H1 (cell line): ENCODE results near the gene WDR45B. TPM values are rescaled to one million over a fixed set of nuclear protein-coding genes. Genes with fewer than 3 reads are reported as not detected.
A peak's percentile ranks its signal among the peaks of the same experiment; 100 is the strongest.

Experiments
- CTCF ChIA-PET: fragments of 300-600 bp; sonication (Branson Sonifier 250); formaldehyde crosslinking; loops from one replicate; lab custom pipeline; 2021; ENCODE audit not compliant: partially characterized antibody; lab: Charles Lee
- POLR2A ChIA-PET: fragments of 300-600 bp; sonication (Branson Sonifier 250); formaldehyde crosslinking; loops from one replicate; lab custom pipeline; 2021; ENCODE audit warnings: inconsistent platforms; ENCODE audit not compliant: partially characterized antibody; lab: Charles Lee
- DNase-seq, 2 experiments: peaks; one replicate each; pipeline versions ENCODE4 v3.0.0 to v3.0.0-alpha.2; 2010 to 2022; ENCODE audit warnings: low spot score in 2 of 2, low read depth in 1 of 2, mixed read lengths in 1 of 2
- FAIRE-seq: peaks from 2 replicates; lab custom pipeline; 2011; peaks lifted over from hg19 to GRCh38; lab: Jason Lieb, UNC
- H2AFZ ChIP-seq: 2 replicates; pipeline ENCODE4 v1.8.1; 2012; ENCODE audit warnings: low read length, inconsistent platforms
- H2AK5ac ChIP-seq: 2 replicates; pipeline ENCODE4 v1.6.1; 2013; ENCODE audit warnings: low read depth, low read length
- H2BK120ac ChIP-seq: replicated peaks from 2 replicates; pipeline ENCODE3; 2013; ENCODE audit warnings: low read depth, low read length, inconsistent platforms
- H2BK12ac ChIP-seq: 2 replicates; pipeline ENCODE4 v1.6.1; 2013; ENCODE audit warnings: low read depth, low read length
- H2BK15ac ChIP-seq: 2 replicates; pipeline ENCODE4 v1.6.1; 2013; ENCODE audit warnings: low read length
- H2BK20ac ChIP-seq: 2 replicates; pipeline ENCODE4 v1.6.1; 2013; ENCODE audit warnings: low read length
- H2BK5ac ChIP-seq: 2 replicates; pipeline ENCODE4 v1.6.1; 2013; ENCODE audit warnings: low read depth, low read length
- H3K14ac ChIP-seq: 2 replicates; pipeline ENCODE4 v1.6.1; 2013; ENCODE audit warnings: inconsistent platforms; ENCODE audit not compliant: insufficient read length
- H3K18ac ChIP-seq: 2 replicates; pipeline ENCODE4 v1.6.1; 2013; ENCODE audit warnings: low read length; ENCODE audit errors: extremely low read depth
- H3K23ac ChIP-seq: 2 replicates; pipeline ENCODE4 v1.6.1; 2013; ENCODE audit warnings: inconsistent platforms; ENCODE audit not compliant: insufficient read length
- H3K23me2 ChIP-seq: 2 replicates; pipeline ENCODE4 v1.6.1; 2013; ENCODE audit warnings: low read depth, low read length
- H3K27ac ChIP-seq: 2 replicates; pipeline ENCODE4 v1.6.1; 2011; ENCODE audit warnings: low read depth, low read length, inconsistent platforms
- H3K27me3 ChIP-seq, 4 experiments: replicated peaks in 1 of 4; 1 replicate in 1 of 4; 2 replicates in 3 of 4; pipeline versions ENCODE4 v1.6.1 to v1.8.1; 2011 to 2013; ENCODE audit warnings: low read length in 3 of 4, mild to moderate bottlenecking in 3 of 4, inconsistent platforms in 2 of 4, mixed read lengths in 2 of 4, moderate library complexity in 1 of 4; ENCODE audit not compliant: control insufficient read depth in 3 of 4, insufficient read depth in 3 of 4; ENCODE audit errors: extremely low read depth in 1 of 4
- H3K36me3 ChIP-seq, 4 experiments: 2 replicates each; pipeline versions ENCODE4 v1.6.1 to v1.8.1; 2011 to 2013; ENCODE audit warnings: mild to moderate bottlenecking in 4 of 4, low read length in 3 of 4, moderate library complexity in 2 of 4, control low read depth in 1 of 4, inconsistent platforms in 1 of 4; ENCODE audit not compliant: insufficient read depth in 4 of 4, control insufficient read depth in 2 of 4
- H3K4ac ChIP-seq: replicated peaks from 2 replicates; pipeline ENCODE3; 2013; ENCODE audit warnings: low read length, low read depth, mixed read lengths, inconsistent platforms; ENCODE audit not compliant: insufficient read length
- H3K4me1 ChIP-seq, 4 experiments: replicated peaks in 1 of 4; 1 replicate in 1 of 4; 2 replicates in 3 of 4; pipeline versions ENCODE4 v1.6.1 to v1.8.1; 2011 to 2013; ENCODE audit warnings: low read length in 3 of 4, inconsistent platforms in 2 of 4, mixed read lengths in 1 of 4; ENCODE audit not compliant: insufficient read depth in 4 of 4, control insufficient read depth in 3 of 4
- H3K4me2 ChIP-seq, 2 experiments: 2 replicates each; pipeline versions ENCODE4 v1.6.1 to v1.8.1; 2011 to 2013; ENCODE audit warnings: low read depth in 2 of 2, low read length in 2 of 2, control low read depth in 1 of 2, inconsistent platforms in 1 of 2, mild to moderate bottlenecking in 1 of 2; ENCODE audit not compliant: insufficient read depth in 1 of 2
- H3K4me3 ChIP-seq, 4 experiments: fragments of 200-600, 300-600 bp in 1 of 4; sonication (generic), shearing (Covaris generic), sonication (Bioruptor Twin) in 1 of 4; 2 replicates each; pipeline versions ENCODE4 v1.5.1 to v1.8.1; 2011 to 2016; ENCODE audit warnings: low read length in 4 of 4, low read depth in 3 of 4, control low read depth in 2 of 4, inconsistent platforms in 2 of 4, mild to moderate bottlenecking in 2 of 4, mixed read lengths in 1 of 4, moderate library complexity in 1 of 4; ENCODE audit not compliant: insufficient read depth in 2 of 4; ENCODE audit errors: extremely low read depth in 1 of 4
- H3K56ac ChIP-seq: replicated peaks from 2 replicates; pipeline ENCODE3; 2013; ENCODE audit warnings: low read depth, mild to moderate bottlenecking, mixed read lengths, low read length, inconsistent platforms; ENCODE audit not compliant: insufficient read length
- H3K79me1 ChIP-seq: 2 replicates; pipeline ENCODE4 v1.6.1; 2013; ENCODE audit warnings: low read depth, low read length, control low read depth
- H3K79me2 ChIP-seq, 2 experiments: 2 replicates each; pipeline versions ENCODE4 v1.6.1 to v1.8.1; 2012 to 2013; ENCODE audit warnings: low read length in 2 of 2, mild to moderate bottlenecking in 2 of 2, inconsistent platforms in 1 of 2; ENCODE audit not compliant: insufficient read depth in 2 of 2, control insufficient read depth in 1 of 2
- H3K9ac ChIP-seq, 4 experiments: replicated peaks in 1 of 4; 1 replicate in 1 of 4; 2 replicates in 3 of 4; pipeline versions ENCODE4 v1.6.1 to v1.8.1; 2011 to 2013; ENCODE audit warnings: low read depth in 3 of 4, low read length in 3 of 4, control low read depth in 2 of 4, mild to moderate bottlenecking in 2 of 4, moderate library complexity in 2 of 4, inconsistent platforms in 1 of 4; ENCODE audit errors: extremely low read depth in 1 of 4
- H3K9me3 ChIP-seq, 2 experiments: 2 replicates each; pipeline versions ENCODE4 v1.6.1 to v1.8.1; 2012 to 2013; ENCODE audit warnings: mild to moderate bottlenecking in 2 of 2, moderate library complexity in 2 of 2, control low read depth in 1 of 2, inconsistent platforms in 1 of 2, low read depth in 1 of 2, low read length in 1 of 2, mixed read lengths in 1 of 2; ENCODE audit not compliant: insufficient read depth in 2 of 2
- H4K20me1 ChIP-seq, 2 experiments: replicated peaks in 1 of 2; 2 replicates each; pipeline versions ENCODE3 to v1.8.1; 2011 to 2013; ENCODE audit warnings: inconsistent platforms in 2 of 2, low read length in 2 of 2, mild to moderate bottlenecking in 1 of 2; ENCODE audit not compliant: insufficient read depth in 2 of 2, control insufficient read depth in 1 of 2
- H4K5ac ChIP-seq: 2 replicates; pipeline ENCODE4 v1.6.1; 2013; ENCODE audit warnings: low read length, low read depth, mixed read lengths, inconsistent platforms; ENCODE audit not compliant: insufficient read length
- H4K8ac ChIP-seq: 2 replicates; pipeline ENCODE4 v1.8.0; 2013; ENCODE audit warnings: mild to moderate bottlenecking, moderate library complexity, low read length, inconsistent platforms; ENCODE audit not compliant: insufficient read depth; ENCODE audit errors: extremely low read depth
- H4K91ac ChIP-seq: replicated peaks from 2 replicates; pipeline ENCODE3; 2013; ENCODE audit warnings: low read length, mixed read lengths, inconsistent platforms; ENCODE audit not compliant: insufficient read length
- POU5F1 ChIP-seq: IDR thresholded peaks from 2 replicates; pipeline ENCODE4 v1.6.1; 2011; ENCODE audit warnings: low read depth, mild to moderate bottlenecking, low read length, moderate library complexity
- RAD21 ChIP-seq, 2 experiments: IDR thresholded peaks in 1 of 2; conservative IDR thresholded peaks in 1 of 2; 2 replicates each; pipeline ENCODE4 v1.6.1; 2011; ENCODE audit warnings: low read depth in 2 of 2, low read length in 2 of 2, improper control_type of control experiment in 1 of 2, inconsistent platforms in 1 of 2, mild to moderate bottlenecking in 1 of 2, moderate library complexity in 1 of 2
- WGBS, 2 experiments: shearing (Covaris generic) in 1 of 2; methylation state at CpG; one replicate each; pipeline versions ENCODE4 v1.1.6 to v1.1.7; 2013 to 2015; ENCODE audit warnings: low lambda C conversion rate in 2 of 2, mixed read lengths in 2 of 2, inconsistent platforms in 1 of 2, low coverage in 1 of 2, missing lambda C conversion rate in 1 of 2; ENCODE audit not compliant: insufficient replicate concordance in 2 of 2, insufficient coverage in 1 of 2, insufficient read length in 1 of 2; ENCODE audit errors: extremely low coverage in 1 of 2, missing lambda C conversion rate in 1 of 2; 5-methylcytosine and 5-hydroxymethylcytosine counted together
- polyA plus RNA-seq, 7 experiments: library from polyadenylated mRNA; depleted of rRNA in 3 of 7; stranded (reverse) in 5 of 7; unstranded in 2 of 7; fragments of >200 nt in 5 of 7; fragments of 200-250 nt in 2 of 7; gene quantifications; 1 replicate in 5 of 7; 2 replicates in 1 of 7; 4 replicates in 1 of 7; pipeline versions ENCODE4 v1.2.1 to v1.2.3, GENCODE V29; 2011 to 2013; ENCODE audit warnings: missing spikeins in 2 of 7, mixed read lengths in 2 of 7
- total RNA-seq: library from RNA; stranded (reverse); fragmentation: NEBNext Ultra II Directional; extraction: Animal tissue kit (Norgen Biotek cat#: 25700); gene quantifications from 2 replicates; pipeline ENCODE4 v1.2.1, GENCODE V29; 2021
- TF ChIP-seq, protein P1 (sequence below), 3 experiments: IDR thresholded peaks; 1 replicate in 2 of 3; 2 replicates in 1 of 3; pipeline versions ENCODE4 v1.5.1 to v1.6.1; 2011; ENCODE audit warnings: low read length in 3 of 3, mild to moderate bottlenecking in 3 of 3, inconsistent platforms in 2 of 3, low read depth in 1 of 3, moderate library complexity in 1 of 3; ENCODE audit not compliant: insufficient read depth in 1 of 3; ENCODE audit errors: control extremely low read depth in 1 of 3

Gene WDR45B
- total and polyA plus RNA-seq, 2 of the 8 experiments (the other 6 are each of a cell fraction or from before 2014, with no cell fraction given), result 82.0 to 100 TPM

DNA sequence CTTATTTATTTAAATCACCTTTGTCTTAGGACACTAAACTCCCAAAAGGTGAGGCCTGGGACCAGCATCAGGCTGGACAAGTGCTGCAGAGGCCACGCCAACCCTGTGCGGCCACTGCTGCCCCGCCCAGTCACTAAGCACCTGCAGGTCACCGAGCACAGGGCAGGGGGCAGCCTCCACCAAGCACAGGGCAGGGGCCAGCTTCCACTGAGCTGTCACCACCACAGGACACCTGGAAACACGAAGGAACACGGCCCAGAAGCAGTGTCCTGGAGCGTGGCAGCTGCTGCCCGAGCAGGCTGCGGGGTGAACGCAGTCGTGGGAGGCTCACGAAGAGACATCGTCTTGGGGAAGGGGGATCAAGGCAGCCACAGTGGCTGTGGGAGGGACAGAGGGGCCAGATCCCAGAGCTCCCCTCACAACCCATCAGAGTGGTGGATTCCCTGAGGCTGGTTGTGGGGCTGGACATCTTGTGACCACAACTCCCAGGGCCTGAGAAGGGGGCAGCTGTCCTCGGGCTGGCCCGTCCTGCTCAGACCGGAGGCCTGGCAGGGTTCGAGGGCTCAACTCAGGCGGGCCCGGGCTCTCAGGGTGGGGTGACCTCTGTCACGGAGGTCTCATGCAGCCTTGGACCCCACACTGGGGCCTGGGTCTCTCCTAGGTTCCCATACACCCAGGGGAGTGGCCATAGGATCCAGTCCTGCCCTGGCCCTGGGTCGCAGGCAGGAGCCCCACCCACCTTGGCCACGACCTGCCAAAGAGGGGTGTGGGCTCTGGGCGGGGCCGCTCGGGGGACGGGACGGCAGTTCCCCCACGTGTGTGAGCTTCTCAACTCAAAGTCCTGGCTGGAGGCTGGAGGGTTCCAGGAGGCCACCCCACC is 31.6 kb upstream of the WDR45B start:
- no peak overlapping the region for H4K8ac ChIP-seq
- no peak overlapping the region for H4K5ac ChIP-seq
- no peaks in the 10 kb centered on the region for H3K23me2 ChIP-seq
- peak overlapping the region; percentile 95; the same call in 1 of the 2 replicates for H2AK5ac ChIP-seq
- CTCF ChIA-PET, result interaction anchor here (0.6 to 6.5 kb wide), 18 partner anchors 9 to 189 kb away, joined by 3 to 50 read pairs (median 6); no protein-coding TSS in a partner anchor
- H2BK5ac ChIP-seq, result no peak overlapping the region
- peaks cover 0 to 2% of the 10 kb centered on the region in 2 experiments for H4K20me1 ChIP-seq
- H3K79me1 ChIP-seq, result no peaks in the 10 kb centered on the region
- H3K27ac ChIP-seq, result no peak overlapping the region
- H3K9ac ChIP-seq, result no peak overlapping the region
- no peak overlapping the region for H3K18ac ChIP-seq
- POLR2A ChIA-PET, result interaction anchor here (1.0 to 1.6 kb wide), 2 partner anchors 36 to 88 kb away, joined by 3 to 4 read pairs; partner anchors contain the start of gene FN3KRP
- H3K14ac ChIP-seq, result no peak overlapping the region
- H3K4me2 ChIP-seq, result no peak overlapping the region
- H2BK12ac ChIP-seq, result no peak overlapping the region
- FAIRE-seq (no peak), DNase-seq (no peak)
- H3K4me1 ChIP-seq, result no peaks in the 10 kb centered on the region; a peak in 1 of 7 replicates
- H3K27me3 ChIP-seq, result no peaks in the 10 kb centered on the region
- no peak overlapping the region for H3K23ac ChIP-seq
- TF ChIP-seq POU5F1 (no peak), RAD21 (IDR thresholded peaks at IDR 0.05 in 1 of 2, conservative IDR thresholded peaks at IDR 0.05 in 1 of 2; ENCODE audit: low read depth in 2 of 2, low read length in 2 of 2) (peak; percentile 74 to 79)
- TF ChIP-seq, protein P1, sequence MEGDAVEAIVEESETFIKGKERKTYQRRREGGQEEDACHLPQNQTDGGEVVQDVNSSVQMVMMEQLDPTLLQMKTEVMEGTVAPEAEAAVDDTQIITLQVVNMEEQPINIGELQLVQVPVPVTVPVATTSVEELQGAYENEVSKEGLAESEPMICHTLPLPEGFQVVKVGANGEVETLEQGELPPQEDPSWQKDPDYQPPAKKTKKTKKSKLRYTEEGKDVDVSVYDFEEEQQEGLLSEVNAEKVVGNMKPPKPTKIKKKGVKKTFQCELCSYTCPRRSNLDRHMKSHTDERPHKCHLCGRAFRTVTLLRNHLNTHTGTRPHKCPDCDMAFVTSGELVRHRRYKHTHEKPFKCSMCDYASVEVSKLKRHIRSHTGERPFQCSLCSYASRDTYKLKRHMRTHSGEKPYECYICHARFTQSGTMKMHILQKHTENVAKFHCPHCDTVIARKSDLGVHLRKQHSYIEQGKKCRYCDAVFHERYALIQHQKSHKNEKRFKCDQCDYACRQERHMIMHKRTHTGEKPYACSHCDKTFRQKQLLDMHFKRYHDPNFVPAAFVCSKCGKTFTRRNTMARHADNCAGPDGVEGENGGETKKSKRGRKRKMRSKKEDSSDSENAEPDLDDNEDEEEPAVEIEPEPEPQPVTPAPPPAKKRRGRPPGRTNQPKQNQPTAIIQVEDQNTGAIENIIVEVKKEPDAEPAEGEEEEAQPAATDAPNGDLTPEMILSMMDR (IDR thresholded peaks at IDR 0.05; ENCODE audit: control extremely low read depth in 1 of 3, insufficient read depth in 1 of 3, low read depth in 1 of 3, low read length in 3 of 3), result peak; percentile 61 to 70 (median 70)
- no peak overlapping the region for H3K56ac ChIP-seq
- no peak overlapping the region for H3K4me3 ChIP-seq
- no peaks in the 10 kb centered on the region for H3K79me2 ChIP-seq
- 87% methylated on average over 28 of the region's 28 CpGs; no CpG with 5 or more reads in 1 of the 2 experiments for WGBS, 2 experiments
- H2BK15ac ChIP-seq, result no peak overlapping the region
- H2AFZ ChIP-seq, result no peak overlapping the region
- H2BK120ac ChIP-seq, result no peak overlapping the region
- peaks cover 2% of the 10 kb centered on the region in 2 experiments; a peak in 2 of 4 replicates for H3K9me3 ChIP-seq
- no peak overlapping the region for H3K4ac ChIP-seq
- no peaks in the 10 kb centered on the region for H3K36me3 ChIP-seq
- no peak overlapping the region for H4K91ac ChIP-seq
- H2BK20ac ChIP-seq, result no peak overlapping the region
